GM18868 (cell line): ENCODE data around the gene ZFYVE27.

Experiments
- ATAC-seq: cut with Tn5 transposase; IDR thresholded peaks from one replicate; pipeline ENCODE4 v1.9.1; 2021; ENCODE audit warnings: mild to moderate bottlenecking, moderate library complexity; ENCODE audit not compliant: unreplicated experiment

Gene ZFYVE27

DNA sequence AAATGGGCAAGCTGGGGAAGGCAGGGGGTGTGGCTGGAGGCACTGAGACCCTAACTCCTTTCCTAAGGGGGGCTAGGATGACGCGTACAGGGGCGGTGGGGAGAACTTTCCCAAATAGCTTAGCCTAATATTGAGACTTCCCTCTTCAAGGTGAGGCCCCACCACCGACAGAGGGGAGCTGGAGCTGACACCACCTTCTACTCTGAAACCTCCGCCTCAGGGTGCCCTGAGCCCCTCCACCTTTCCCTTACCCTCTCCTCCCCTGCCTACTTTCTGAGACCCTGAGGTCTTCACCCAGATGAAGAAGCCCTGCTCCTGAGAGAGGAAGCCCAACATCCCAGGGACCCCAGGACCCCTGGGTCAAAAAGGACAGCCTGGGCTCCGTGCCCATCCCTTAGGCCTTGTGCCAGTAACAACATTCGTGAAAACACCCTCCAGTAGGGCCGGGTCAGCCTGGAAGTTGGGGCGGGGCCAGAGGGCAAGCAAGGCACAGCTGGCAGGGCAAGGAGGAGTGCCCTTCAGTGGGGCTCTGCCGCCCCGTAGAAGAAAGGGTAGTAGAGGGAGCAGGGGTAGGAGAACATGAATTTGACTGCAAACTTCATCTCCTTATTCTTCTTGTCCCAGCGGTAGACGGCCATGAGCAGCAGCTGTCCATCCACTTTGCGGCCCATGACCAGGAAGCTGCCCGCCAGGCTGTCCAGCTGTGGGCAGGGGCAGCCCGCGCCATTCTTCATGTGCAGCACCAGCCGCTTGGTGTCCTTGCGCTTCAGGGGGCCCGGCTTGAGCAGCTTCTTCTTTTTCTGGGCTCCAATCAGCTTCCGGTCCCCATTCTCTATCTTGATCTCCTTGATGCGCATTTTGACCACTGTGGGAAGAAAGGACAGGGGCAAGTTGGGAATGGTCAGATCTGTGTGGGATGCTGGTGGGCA, 30.3 kb downstream of the ZFYVE27 start:
- ATAC-seq, result no peak

DNA sequence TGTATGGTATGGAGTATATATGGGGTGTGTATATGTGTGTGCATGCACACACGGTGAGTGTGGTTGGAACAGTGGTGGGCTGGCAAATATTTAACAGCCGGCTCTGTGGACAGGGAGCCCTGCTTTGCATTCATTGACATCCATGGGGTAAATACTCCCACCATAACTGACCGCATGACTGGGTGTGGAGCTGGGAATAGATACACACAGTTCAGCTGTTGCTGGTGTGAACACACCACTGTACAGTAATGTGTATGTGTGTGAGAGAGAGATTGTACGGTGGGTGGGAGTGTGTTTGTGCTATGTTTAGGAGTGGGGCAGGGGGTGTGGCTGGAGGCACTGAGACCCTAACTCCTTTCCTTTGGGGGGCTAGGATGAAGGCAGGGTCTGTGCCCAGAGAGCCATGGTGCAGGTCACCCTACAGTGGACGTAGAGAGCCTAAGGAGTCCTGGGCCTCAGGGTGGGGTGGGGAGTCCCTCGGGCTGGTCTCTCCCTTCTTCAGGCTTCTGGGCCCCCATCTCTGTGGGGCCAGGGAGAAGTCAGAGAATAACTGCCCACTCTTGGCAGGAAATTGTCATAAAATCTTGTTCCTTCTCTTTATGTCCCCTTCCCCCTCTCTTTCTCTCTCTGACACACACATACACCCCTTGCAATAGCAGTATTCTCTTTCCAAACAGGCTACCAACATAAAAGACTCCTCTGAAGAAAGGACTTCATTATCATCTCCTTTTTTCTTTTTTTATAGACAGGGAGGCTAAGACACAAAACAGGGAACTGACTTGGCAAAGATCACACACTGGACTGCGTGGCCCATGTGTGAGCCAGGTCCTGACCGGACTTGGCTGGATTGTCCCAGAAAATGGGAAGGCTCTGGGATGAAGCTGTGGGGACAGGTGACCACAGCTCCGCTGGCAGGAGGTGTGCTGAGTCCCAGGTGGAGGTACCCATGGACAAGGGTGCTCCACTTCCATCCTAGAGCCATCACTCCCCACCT, 31.7 kb downstream of the ZFYVE27 start:
- no peak for ATAC-seq

DNA sequence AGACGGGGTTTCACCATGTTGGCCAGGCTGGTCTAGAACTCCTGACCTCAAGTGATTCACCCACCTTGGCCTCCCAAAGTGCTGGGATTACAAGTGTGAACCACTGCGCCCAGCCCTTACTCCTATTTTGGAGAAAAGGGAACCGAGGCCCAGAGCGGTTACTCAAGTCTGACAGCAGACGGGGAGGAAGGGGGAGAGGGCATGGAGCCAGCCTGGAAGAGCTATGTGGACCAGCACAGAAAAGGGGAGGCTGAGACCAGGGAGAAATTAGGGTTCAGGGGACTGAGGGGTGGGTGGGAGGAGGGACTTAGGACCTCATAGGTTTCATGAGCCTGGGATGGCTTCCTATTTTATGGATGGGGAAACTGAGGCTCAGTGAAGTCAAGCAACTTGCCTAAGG, 33.3 kb downstream of the ZFYVE27 start:
- no peak for ATAC-seq

DNA sequence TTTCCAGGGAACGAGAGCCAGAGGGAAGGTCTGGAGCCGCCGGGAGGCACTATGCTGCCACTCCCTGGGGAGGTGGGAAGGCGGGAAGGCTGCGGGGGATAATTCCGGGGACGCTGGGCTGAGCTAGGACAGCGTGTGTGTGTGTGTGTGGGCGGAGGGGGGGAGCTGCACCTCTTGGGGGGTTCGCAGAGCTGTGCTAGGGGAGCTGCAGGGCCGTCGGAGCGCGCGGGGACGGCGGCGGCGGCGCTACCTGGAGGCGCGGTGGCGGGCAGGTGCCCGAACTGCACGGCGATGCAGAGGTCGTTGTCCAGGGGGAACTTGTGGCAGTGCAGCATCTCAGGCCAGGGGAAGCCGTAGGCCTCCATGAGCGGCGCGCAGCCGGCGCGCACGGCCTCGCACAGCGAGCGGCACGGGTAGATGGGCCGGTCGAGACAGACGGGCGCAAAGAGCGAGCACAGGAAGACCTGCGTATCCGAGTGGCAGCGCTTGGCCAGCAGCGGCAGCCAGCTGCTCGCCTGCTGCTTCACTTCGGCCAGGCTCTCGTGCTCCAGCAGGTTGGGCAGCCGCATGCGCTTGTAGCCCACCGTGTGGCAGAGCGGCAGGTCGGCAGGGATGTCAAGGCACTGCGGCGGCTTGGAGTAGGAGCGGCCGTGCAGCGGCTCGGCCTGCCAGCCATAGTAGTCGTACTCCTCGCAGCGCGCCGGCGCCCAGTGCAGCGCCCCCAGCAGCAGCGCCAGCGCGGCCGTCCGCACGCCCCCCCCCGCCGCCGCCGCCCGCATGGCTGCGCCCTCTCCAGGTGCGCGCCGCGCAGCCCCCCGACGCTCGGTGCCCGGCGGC, 34.3 kb downstream of the ZFYVE27 start:
- no peak for ATAC-seq

DNA sequence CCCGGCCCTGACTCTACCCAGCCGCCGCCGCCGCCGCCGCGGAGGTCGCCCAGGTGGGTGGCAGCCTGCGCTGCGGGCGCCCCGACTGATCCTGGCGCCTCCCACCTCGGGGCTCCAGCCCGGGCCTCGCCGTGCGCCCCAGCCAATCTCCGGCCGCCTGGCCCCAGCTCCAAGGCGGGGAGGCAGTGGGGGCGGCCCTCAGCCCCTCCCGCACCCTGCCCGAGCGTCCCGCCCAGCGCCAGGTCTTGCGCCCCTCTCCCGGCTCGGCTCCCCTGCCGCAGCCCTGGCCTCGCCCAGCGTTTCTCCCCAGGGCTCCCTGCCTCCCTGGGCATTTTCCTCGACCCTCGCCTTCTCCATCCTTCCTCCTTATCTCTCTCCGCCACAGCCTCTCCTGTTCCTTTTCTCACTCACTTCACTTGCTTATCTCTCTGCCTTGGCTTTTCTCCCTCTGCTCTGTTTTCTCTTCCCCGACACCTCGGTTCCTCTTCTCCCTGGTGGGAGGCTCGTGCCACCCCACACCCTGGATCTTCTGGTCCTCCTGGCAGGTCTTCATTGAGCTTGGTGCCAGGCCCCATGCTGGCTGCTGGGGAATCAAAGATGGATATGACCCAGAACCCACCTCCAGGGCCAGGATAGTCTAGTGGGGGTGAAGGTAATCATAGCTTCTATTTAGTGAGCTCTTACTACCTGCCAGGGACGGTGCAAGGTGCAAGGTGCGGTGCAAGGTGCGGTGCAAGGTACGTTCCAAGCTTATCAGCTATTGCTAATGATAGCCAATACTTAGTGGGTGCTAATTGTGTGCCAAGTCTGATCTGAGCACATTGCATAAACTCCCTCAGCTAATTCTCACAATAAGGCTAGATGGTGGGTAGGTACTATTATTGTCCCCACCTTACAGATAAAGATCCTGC, 35.2 kb downstream of the ZFYVE27 start, which contains the start of gene SFRP5:
TSS of gene SFRP5 (minus strand) at position 87 of the 911 bp plus-strand sequence. CDS start 166 bp downstream, outside the sequence.
- ATAC-seq, result no peak

DNA sequence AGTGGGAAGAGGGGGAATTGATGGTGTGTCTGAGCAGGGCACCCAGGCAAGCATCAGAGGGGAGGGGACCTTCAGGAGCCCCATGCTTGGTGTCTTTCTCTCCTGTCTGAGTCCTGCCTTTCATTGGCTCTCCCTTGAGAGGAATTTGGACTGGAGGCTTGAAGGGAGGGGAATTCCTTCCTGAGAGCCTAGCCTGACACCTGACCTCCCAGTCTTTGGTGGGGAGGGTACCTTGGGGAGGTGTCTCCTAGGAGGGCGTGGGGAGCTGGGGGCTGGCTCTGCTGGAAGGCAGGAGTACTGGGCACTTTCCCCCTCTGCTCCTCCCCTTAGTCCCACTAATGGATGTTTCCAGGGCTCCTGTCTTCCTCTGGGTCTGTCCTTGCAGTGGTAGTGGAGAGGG, 36.2 kb downstream of the ZFYVE27 start:
- no peak for ATAC-seq

DNA sequence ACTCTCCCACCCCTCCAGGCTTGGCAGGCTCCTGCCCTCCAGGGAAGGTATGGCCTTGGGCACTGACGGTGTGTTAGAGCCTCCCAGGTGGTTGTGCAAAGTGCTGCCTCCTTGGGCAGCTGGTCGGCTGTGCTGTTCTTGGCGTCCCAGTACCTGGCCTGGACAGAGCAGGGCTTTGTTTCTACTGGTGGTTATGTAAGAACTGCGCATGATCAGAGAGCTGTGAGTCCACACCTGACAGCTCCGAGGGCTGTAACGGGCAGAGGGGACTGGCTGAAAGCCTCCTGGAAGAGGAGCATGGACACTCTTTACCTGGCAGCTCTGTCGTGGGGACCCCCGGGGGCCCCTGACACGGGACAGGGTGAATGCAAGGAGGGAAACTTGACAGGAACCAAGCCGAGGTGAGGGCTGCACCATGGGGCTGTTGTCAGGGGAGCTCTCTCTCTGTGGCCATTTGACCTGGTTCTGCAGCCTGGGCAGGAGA, 37.9 kb downstream of the ZFYVE27 start:
- ATAC-seq, result no peak

DNA sequence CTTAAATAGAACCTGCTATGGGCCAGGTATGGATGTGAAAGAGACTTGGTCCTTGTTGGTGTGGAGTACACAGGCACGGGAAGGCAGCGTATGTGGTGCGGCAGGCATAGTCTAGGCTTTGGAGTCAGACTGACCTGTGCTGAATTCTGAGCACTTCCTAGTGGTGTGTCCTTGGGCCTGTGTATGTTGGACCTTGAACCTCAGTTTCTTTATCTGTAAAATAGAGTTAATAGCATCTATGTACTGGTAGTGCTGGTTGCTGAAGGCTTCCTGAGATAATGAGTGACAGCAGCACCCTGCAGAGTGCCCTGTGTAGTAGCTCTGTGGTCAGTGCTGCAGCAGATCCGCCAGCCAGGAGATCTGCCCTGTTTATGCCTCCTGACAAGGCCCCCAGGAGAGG, 40.2 kb downstream of the ZFYVE27 start:
- ATAC-seq, result no peak

DNA sequence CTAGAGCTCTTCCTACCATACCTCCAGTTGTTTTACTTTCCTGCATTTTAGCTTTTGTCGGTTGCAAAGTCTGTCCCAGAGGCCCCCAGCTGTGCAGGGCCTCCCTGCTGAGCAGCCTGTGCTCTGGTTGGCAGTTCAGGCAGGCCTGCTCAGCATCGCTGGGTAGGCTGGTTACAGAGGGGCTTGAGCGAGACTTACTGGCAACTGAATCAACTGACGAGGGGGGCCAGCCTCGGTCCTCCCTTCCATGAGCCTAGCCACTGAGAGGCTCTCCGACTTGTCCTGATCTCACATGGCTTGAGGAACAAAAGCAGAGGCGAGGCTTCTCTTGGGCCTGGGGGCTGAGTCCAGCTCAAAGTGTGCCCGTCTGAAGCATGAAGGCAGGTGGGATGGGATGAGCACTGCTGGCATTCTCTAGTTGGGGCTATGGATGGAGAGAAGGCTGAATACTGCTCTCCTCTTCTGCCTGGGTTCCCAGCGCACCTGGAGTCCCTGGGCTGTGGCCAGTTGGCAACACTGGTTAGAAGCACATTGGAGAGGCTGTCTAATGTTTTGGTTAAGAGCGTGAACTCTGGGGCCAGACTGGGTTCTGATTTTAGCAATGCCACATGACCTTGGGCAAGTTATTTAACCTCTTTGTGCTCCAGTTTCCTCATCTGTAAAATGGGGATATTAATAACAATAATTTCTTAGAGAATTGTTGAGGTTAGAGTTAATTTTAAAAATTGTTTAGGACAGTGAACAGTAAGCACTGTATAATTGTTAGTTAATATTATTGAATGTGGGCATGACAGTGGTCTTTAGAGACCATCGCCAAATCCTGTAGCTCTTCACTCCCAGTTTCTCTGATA, 41.7 kb downstream of the ZFYVE27 start:
- ATAC-seq, result no peak

DNA sequence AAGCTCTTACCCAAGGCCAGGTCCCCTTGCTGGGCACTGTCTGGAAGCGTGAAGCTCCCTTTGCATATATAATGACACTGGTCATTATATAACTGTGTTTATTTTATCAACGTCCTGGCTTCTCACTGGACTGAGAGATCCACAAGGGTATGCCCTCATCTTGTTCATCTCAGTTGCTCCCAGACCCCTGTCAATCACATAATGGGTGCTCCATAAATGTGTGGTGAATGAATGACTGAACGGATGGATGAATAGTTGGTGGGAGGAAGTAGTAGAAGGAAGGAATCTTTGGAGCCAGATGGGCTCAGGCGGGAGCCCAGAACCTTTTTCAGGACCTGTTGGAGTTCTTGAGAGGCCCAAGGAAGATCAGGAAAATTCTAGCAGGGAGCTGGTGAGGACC, 42.6 kb downstream of the ZFYVE27 start:
- ATAC-seq, result no peak

DNA sequence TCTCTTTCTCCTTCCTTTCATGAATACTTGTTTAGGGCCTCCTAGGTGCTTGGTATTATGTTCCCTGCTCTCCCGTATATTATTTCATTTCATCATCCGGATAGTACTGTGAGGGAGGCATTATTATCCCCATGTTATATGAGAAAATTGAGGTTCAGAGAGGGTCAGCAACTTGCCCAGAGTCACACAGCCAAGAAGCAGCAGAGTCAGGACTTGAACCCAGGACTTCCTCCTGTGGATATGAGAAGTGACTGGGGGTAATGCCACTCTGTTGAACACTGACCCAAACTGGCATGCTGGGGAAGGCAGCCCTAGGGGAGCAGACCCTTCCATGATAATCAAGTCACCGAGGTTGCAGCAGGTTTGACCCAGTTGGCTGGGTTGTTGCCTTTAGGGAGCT, 43.0 kb downstream of the ZFYVE27 start:
- no peak for ATAC-seq

DNA sequence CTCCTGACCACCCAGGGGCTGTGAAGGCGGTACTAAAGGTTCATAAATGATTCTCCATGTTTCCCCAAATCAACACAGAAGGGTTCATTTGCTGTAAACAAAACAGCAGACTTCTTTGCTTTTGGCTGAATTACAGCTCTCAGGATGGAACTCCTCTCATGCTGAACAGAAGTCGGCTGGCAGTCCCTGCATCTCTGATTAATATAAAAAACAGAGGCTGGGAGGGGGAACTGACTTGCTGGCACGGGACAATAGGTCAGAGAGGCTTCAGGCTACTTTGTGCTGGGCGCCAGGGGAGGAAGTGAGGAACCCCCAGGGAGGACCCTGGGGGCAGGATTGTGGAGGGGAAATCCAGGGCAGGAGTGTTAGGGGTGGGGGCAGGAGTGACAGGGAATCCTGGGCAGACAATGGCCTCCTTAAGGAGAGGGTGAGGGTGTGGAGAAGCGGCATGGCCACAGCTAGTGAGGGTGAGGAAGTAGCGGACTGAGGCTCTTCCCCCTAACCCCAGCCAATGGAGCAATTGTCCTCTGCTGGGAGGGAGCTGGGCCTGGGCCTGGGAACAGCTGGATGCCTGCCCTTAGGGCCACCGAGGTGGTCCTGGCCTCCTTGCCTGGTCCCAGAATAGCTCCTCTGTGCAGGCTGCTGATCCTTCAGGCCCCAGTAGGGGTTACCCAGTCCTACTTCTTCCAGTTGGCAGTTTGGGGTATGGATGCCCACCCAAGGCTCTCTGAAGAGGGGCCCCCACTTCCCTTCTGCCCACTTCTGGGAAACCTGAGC, 44.1 kb downstream of the ZFYVE27 start:
- no peak for ATAC-seq

DNA sequence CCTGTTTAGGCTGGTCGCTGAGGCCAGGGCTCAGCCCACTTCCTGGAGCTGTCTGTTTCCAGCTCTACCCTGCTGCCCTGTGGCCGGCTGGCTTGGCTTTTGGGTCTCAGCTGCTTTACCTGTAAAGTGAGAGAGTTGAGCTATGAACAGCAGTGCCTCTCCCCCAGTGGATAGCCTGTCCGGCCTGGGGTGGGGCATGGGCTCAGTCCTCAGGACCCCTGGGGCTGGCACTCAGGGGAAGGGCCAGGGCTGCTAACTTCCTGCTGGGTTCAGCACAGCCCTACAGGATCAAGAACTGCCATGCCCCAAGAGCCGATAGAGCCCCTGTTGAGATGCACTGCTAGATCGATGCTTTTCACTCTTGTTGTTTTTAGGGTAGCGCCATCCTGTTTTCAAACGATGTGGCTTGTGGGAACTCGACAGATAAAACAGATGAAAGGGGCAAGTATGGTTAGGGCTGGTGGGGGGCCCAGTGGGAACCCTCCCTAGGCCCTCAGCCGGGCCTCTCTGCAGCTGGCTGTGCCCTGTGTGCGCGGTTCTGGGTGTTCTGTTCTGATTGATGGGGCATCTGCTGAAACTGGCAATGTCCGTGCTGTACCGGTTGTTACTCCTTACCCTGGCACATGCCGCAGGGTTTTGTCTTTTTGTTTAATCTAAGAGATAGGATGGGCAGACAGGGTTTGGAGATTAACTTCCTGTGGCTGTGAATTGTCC, 44.8 kb downstream of the ZFYVE27 start:
- no peak for ATAC-seq

DNA sequence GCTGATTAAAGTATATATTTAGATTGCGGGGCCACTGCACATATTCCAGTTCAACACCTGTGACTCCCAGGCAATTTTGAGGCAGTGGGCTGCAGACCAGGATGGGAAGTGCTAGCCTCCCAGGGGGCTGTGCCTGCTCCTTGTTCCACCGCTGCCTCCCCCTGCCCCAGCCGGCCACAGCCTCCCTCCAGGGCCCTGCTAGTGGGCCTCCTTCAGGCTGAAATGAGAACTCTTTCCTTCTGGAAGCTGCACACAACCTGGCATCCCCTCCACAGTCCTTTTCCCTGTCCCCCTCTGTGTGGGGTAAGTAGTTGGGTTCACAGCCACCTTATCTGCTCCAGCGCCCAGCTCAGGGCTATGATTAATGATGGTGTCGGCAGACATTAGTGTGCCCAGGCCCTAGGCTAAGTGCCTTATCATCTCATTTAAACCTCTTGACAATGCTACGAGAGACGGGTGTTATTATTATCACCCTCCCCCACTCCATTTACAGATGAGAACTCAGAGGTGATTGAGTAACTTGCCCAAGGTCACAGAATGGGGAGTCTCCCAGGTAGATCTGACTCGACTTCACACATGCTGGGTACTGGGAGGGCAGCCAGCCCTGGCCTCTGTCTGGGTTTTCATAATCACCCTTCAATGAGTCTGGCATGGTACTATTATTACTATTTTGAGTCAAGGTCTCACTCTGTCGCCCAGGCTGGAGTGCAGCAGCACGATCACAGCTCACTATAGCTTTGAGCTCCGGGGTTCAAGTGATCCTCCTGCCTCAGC, 45.7 kb downstream of the ZFYVE27 start:
- no peak for ATAC-seq

DNA sequence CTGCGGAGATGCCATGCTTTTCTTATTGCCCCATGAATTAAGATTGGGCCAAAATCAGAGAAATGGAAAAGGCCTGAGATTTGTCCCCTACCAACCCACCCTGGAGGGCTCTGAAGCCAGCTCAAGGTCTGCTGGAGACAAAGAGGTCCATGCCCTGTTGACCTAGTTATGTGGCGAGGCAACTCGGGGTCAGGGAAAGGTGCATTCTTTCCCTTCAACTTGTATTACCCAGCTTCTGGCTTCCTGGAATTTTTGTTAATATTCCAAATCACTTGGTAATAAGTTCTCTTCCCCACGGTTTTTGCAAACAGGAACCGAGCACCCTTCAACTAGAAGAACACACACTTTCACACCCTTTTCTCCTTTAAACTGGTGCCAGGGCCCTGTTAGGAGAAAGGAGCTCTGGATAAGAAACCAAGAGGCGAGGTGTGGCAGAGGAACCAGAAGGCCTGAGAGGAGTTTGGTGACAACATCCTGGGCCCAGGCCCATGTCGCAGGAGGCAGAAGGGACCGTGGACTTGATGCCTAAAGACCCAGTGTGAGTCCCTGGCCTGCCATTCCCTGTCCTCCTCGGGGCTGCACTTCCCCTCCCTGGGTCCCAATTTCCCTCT, 47.4 kb downstream of the ZFYVE27 start:
- no peak for ATAC-seq

DNA sequence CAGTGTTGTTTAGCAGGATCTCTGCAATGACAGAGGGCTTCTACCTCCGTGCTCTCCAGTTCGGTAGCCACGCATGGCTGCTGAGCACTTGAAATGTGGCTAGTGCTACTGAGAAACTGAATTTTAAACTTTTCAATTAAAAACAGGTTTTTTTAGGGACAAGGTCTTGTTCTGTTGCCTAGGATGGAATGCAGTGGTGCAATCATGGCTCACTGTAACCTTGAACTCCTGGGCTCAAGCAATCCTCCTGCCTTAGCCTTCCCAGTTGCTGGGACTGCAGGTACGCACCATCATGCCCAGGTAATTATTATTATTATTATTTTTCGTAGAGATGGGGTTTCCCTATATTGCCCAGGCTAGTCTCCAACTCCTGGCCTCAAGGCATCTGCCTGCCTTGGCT, 48.3 kb downstream of the ZFYVE27 start:
- no peak for ATAC-seq
